Measurements from ENCODE around the gene AADACL2. TPM values are rescaled to one million over a fixed set of nuclear protein-coding genes. Genes with fewer than 3 reads are reported as not detected.

Gene AADACL2
- total RNA-seq: not detected in 2 replicates

GRCh38 chr3:151733613-151734012 is at the start of gene AADACL2:
TSS of gene AADACL2 (plus strand) at chr3:151733927. CDS start at chr3:151734036, 109 bp downstream.

Other genes with a start within 250 kb of the AADACL2 start
- gene AADAC, start 80.2 kb downstream of the AADACL2 start, total RNA-seq: not detected in 2 replicates
- gene SUCNR1, start 139.7 kb downstream of the AADACL2 start, total RNA-seq: not detected in 2 replicates